AML-193 (cell line): Measurements from ENCODE around the gene HLA-DPA1.

Source experiments
- DNase-seq, 2 experiments: peaks; one replicate each; lab custom pipeline; 2025; lab: John Stamatoyannopoulos, UW

Gene HLA-DPA1

DNA sequence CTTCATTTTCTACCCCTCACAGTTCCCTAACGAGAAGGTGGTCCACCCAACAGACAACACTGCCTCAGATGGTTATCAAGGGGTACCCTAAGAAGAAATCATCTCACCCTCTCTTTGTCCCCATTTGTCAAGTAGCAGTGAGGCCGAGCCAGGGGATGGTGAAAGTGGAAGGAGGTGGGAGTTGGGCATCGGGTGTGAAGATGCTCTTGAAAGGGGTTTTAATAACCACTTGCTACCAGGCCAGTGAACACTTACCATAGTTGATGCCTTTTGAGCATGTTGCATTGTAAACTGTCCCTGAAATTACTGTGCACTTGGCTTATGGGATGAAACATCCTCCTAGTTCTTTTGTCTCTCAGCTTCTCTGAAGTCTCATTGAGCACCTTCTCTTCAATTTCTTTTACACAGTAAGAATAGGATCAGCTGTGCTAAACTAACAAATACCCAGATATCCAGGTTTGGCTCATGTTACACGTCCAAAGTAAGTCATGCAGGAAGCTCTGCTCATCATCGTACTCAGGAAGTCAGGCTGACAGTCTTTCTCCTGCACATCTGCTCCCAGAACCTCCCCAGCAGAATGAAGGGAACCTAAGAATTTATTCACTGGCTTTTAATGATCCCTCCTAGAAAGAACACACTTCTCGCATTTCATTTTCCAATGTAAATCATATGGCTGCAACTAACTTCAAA lies 15.6 kb upstream of the HLA-DPA1 start:
- no peak for DNase-seq

DNA sequence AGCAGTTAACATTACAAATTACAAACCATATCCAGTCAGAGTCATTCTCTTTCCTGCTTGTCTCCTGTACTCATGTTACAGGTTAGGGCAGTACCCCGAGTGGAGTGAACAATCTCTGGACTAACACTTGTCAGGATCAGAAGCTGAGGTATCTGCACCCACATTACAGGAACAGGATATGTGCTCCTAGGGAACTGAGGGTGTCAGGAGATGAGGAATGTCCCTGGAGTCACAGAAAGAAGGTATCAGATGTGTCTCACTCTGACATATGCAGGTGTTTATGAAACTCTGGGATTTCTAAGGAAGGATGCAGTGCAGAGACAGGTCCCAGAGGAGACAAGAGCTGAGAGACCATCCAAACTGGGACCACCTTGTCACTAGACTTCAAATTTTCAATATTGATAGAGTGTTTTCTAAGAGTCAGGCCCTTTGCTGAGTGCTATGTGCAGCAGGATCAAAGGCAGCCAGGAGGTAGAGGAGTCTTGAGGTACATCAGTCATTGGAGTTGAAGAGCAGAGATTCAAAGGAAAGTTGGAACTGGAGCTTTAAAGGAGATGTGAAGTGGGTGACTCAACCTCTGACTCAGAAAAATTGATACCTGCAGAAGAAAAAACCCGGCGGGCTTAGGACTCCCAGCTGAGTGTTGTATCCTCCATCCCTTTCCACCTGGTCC lies 14.9 kb upstream of the HLA-DPA1 start:
- no peak for DNase-seq

DNA sequence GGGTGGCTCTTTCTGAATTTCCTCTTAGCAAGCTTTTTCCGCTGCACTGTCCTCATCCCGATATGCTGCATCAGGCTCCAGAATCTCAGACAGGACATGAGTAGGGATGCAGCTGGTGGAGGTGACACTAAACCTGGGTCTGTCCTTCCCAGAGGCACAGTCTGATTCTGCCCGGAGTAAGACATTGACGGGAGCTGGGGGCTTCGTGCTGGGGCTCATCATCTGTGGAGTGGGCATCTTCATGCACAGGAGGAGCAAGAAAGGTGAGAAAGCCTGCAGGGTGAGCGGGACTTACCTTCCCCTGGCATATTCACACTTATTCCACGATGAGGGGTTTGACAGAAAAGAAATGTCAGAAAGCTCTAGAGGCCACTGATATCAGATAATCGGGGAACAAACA lies 12.2 kb upstream of the HLA-DPA1 start:
- no peak for DNase-seq

DNA sequence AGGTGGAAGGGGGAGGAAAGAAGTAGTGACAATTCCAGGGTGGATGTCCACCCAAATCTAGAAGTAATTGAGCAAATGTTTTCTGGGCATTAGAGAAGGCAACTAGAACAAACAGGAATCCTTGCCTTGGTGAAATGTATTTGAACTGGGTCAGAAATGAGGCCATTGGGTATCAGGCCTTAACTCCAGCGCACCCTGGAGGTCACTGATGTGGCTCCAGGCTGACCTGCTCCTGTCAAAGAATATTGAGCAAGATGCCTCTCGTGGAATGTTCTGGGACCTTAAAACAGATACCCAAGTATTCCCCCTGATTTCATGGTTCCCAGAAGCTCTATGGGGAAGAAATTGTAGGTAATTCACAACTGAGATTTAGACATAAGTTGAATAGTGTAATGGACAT lies 9.3 kb upstream of the HLA-DPA1 start:
- peak; percentile 59 to 67 for DNase-seq

DNA sequence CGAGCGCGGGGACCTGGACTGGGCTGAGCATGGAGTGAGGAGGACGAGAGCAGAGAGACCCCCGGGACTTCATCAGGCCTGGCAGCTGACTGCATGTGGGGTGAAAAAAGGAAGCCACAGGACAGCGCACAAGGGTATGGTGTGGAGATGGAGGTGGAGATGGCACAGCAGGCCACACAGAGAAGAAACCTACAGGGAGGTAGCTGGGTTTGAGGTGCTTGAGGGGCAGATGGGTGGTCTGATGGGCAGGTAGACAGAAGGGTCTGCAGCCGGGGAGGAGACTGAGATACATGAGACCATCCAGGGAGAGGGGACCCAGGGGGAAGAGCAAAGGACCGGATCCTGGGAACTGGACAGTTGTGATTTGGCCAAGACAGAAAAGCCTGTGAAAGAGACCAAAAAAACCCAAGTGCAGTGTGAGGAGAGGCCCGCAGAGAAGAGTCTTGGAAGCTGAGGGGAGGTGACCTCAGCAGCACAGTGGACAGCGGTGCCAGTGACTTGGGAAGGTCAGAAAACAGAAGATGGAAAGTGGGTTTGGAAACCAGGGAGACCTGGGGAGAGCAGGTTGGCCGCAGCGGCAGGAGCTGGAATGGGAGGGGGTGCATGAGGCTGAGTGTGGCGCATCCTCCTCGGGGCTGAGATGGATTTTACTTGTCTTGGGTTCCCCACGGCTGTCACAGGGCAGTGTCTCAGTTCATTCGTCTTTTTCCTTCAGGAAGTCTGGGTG lies 7.8 kb upstream of the HLA-DPA1 start:
- DNase-seq: no peak

DNA sequence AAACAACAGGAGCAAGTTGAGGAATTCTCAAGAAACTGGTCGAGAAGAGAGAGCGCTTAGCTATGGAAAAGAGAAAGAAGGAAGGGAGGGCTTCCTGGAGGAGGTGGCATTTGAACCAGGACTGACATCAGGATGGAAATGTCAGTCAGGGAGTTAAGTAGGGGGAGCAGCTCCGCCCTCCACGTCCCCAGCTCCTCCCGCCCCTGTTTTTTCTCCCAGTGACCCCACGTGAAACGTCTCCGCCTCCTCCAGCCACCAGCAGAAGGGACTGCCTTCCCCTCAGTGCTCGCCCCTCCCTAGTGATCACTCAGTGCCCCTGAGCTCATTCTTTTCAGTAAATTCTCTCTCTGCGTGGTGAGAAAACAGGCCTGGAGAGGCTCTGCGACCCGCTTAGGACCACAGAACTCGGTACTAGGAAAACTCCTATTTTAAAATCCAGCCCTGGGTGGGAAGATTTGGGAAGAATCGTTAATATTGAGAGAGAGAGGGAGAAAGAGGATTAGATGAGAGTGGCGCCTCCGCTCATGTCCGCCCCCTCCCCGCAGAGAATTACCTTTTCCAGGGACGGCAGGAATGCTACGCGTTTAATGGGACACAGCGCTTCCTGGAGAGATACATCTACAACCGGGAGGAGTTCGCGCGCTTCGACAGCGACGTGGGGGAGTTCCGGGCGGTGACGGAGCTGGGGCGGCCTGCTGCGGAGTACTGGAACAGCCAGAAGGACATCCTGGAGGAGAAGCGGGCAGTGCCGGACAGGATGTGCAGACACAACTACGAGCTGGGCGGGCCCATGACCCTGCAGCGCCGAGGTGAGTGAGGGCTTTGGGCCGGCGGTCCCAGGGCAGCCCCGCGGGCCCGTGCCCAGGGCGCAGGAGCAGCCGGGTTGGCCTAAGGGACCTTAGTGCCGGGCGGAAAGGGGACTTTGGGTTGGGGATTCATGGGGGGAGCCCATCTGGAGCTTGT lies 7.0 kb upstream of the HLA-DPA1 start:
- no peak for DNase-seq

DNA sequence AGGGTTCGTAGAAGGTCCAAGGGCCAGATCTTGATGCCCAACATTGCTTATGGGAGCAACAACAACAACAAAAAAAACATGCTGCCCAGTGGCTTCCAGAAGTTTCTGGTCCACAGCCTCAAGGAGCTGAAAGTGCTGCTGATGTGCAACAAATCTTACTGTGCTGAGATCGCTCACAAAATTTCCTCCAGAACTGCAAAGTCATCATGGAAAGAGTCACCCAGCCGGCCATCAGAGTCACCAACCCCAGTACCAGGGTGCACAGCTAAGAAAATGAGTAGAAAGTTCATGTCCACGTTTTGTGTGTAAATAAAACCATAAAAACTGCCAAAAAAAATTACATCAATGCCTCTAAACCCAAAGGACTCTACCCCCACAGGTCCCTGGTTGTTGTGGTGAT lies 6.1 kb upstream of the HLA-DPA1 start:
- no peak for DNase-seq

DNA sequence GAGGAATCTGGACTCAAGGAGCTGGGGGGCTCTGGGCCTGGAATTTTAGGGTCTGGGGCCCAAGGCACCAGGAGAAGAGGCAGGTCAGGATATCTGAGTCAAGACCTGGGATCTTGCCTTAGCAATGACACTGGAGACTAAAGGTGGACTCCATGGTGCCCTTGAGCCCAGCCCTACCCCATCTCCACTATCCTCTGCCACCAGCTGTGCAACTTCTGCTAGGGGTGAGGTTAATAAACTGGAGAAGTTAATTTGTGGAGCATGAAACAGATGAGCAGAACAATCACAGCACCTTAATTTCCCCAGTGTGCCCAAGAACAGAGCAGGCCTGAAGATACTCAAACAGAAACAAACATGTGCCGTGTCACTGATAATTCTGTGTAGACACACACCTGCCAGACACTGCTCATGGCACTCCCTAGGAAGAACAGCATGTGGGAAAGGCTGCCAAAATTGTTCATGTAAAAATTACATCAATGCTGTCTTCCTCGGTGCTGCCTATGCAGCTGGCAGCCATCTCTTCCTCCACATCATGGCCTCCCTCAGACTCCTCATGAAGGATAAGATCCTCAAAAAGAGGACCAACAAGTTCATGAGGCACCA lies 5.6 kb upstream of the HLA-DPA1 start:
- DNase-seq: no peak

DNA sequence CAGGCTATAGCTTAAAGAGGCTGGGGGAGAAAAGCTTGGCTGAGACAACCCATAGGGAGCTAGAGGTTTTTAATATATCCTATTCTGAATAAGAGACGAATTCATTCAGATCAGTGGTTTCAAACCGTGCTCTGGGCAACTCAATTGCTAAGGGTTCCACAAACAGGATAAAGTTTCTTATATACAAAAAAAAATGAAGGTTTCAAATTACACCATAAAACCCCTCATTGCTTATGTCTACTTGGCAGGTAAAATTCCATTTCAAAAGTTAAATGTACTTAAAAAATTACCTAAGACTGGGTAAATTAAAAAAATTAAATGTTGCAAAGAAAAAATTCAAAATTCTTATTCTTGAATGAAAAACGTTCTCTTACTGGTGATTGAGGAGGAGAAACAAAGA lies 5.0 kb upstream of the HLA-DPA1 start:
- no peak for DNase-seq

DNA sequence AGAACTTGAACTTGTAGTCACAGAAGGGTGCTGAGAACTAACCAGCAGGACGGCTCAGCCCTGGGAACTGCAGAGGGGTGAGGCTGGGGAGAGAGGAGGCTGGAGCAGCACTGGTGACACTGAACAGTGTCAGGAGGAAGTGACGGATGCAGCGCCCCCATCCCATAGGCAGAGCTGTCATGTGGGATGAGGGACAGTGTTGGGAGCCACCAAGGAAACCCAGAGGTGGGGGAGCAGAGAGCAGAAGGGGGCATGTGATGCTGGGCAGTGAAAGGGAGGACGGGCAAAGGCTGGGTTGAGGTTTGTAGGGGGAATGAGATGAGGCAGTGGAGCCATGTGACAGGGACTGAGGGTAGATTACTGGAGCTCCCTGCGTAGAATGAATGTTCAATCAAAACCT lies 4.5 kb upstream of the HLA-DPA1 start:
- DNase-seq: no peak

DNA sequence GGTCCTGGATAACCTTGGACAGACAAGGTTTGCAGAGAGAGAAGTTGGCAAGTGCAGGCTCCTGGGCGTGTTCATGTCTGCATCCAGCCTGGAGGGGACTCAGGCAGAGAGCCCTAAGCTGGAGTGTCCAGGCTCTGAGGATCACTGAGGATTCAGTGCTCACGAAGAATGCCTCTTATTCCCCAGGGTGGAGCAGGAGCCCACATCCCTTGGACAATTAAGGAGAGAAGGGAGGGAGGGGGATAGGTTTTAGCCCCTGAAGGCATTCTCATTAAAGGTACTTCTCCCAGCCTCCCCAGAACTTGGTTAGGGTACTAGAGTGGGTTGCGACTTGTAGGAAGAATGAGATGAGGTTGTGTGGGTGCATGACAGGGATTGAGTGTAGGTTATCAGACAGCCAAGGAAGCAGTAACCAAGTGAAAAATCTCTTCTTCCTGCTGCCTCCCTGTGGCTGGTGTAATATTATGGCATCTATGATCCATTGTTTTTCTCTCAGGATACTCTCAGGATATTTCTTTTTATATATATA lies 3.0 kb upstream of the HLA-DPA1 start:
- no peak for DNase-seq

DNA sequence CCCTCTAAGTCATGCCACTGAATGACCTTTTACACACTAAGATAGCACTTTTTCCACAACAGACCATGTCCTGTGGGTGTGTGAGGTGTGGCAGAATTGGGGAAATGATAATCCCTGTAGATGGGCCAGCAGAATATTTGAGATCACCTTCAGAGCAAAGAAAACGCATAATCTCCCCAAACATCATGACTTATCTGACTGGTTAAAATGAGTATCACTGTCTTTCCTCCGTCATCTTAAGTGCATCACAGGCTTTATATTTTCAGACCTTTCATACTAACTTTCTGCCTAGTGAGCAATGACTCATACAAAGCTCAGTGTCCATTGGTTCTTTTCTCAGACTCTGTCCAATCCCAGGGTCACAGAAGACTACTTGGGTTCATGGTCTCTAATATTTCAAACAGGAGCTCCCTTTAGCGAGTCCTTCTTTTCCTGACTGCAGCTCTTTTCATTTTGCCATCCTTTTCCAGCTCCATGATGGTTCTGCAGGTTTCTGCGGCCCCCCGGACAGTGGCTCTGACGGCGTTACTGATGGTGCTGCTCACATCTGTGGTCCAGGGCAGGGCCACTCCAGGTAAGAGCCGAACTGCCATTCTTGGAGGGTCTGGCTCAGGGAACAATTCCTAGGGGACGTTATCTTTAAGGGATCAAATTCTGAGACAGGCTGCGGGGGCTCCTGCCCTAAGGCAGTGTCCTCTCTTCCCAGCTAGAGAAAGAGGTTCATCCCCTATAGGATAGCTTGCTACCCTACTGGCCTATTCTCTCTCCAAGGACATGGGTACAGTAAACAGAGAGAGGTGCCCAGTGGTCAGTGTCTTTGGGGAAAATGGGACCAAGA lies 2.3 kb upstream of the HLA-DPA1 start, which contains the start of gene HLA-DPB1:
HLA-DPB1 (plus strand) TSS at position 423 of the 838 bp plus-strand sequence; CDS start at position 475, 52 bp downstream.
- DNase-seq: peak; percentile 82 to 84

DNA sequence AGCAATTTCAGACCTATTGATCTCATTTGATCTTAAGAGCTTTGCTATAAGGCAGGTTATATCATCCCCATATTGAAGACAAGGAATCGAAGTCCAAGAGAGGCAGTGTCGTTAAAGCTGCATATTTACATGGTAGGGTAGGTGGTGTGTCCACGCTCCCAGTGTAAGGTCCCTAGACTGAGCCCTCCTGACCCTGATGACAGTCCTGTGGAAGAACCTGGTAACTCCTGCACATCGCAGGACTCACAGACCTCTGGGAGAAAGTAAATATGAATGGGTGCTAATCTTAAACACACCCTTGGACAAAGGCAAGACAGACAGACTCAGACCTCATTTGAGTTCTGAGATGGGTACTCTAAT lies 1.7 kb upstream of the HLA-DPA1 start:
- no peak for DNase-seq

DNA sequence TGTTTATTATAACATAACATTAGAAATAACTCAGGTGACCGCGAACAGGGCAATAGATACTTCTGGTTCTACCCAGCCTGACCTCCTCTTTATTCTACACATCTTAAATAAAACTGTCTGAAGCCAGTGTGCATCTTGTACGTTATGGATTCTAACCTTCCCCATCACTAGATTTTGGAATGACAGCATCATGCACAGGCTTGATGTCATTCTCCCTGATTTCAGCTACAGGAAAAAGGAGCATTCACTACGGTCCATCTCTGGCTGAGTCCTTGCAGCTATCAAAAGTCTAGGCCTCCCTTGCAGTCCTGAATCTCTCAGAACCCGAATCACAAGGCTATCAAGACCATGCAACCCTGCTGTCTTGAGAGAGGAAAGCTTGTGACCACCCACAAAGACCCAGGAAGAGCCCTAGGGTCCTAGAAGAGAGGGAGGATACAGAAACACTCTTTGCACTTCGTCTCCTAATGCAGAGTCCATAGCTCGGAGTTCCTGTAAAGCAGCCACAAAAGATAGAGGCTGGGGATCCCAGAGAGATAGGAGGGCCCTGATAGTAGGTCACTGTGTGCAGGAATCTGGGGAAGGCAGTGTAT lies 845 bp downstream of the HLA-DPA1 start:
- no peak for DNase-seq

DNA sequence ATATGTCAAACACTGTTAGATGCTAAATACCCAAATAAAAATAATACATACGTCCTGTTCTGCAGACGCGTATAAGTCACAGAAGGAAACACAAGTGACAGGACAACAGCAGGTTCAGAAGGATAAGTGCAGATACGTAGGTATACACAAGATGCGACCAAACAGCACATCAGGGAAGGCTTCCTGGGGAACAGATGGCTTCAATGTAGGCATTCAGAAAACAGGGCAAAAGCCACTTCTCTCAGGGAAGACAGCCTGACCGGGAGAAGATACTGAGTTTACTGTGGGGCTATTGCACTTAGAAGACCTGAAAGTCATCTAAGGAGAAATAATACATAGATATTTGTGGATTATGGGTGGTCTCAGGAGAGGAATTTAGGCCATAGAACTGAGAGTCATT lies 1.9 kb downstream of the HLA-DPA1 start:
- DNase-seq: no peak

DNA sequence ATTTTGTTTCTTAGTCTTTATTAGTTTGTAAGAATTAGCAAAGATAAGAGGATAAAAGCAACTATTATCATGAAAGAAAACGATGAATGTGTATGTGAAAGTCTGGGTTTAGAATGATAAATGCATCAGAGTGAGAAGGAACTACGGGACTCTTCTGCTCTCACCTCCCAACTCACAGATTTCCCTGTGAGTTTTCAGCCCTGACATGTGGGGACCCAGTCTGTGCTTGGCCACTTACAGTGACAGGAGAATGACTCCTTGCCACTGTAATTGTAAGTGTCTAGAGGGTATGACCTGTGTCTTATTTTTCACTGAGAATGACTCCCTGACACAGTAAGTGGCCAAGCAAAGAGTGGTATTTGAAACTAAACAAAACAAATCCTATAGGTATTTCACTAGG lies 2.5 kb downstream of the HLA-DPA1 start:
- no peak for DNase-seq

DNA sequence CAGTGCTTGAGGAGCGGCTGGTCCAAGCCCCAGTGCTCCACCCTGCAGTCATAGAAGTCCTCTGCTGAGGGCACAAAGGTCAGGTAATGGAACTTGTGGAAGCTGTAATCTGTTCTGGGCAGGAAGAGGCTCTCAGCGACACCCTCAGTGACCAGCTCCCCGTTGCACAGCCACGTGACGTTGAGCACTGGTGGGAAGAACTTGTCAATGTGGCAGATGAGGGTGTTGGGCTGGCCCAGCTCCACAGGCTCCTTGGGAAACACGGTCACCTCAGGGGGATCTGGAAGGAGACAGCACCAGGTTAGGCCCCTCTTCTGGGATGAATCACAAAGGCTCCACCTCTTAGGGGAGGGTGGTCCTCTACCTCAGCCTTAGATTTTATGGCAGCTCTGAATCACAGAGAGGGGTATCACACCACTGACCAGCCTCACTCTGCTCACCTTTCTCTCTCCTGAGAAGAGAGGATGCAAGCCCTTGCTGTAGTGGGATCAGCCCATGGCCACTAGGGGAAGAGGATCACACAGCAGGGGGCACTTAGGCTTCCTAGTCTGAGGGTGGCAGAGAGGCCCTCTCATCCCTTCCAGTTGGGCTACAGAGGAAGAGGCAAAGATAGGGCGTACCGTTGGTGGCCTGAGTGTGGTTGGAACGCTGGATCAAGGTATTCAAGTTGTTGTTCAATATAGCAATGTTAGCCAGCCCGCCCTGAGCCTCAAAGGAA lies 4.3 kb downstream of the HLA-DPA1 start:
- DNase-seq: no peak

DNA sequence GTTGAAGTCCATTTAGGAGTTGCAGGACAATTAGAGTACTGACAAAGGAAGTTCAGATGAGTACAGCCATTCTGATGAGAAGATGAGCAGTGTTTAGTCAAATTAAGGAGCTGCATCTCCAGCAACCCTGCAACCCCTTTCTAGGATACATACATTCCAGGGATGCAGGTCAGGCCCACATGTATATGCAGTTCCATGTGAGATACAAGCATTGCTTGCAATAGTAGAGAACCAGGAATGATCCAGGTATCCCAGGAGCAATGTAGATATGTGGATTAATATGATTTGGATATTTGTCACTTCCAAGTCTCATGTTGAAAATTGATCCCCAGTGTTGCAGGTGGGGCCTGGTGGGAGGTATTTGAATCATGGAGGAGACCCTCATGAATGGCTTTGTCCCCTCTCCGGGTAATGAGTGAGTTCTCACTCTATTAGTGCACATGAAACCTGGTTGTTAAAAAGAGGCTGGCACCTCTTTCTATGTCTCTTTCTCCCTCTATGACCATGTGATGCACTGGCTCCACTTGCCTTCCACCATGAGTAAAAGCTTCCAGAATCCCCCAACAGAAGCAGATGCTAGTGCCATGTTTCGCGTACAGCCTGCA lies 6.4 kb downstream of the HLA-DPA1 start:
- no peak for DNase-seq

DNA sequence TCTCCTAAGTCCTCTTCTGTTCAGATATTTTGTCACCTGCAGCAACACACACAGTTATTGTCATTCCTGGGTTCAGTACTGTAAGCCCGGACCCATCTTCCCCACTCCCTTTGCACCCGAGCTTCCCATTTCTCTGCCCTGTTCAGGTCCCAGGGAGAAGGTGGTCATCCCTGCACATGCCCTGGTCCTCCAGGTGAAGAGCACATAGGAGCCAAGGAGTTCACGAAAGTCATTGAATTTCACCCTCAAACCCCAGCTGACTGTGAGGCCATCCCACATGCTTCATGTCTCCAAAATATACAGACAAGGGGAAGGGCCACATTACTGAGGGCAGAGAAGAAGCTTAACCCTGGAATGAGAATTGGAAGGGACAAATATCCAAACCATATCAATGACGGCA lies 8.1 kb downstream of the HLA-DPA1 start:
- no peak for DNase-seq
